Measurements from ENCODE around the gene KDM4B. TPM values are rescaled to one million over a fixed set of nuclear protein-coding genes. Genes with fewer than 3 reads are reported as not detected.

The KDM4B gene
- total and polyA plus RNA-seq, 2 of the 8 experiments (the other 6 are each of a cell fraction or from before 2014, with no cell fraction given): 12.0 to 31.9 TPM

DNA sequence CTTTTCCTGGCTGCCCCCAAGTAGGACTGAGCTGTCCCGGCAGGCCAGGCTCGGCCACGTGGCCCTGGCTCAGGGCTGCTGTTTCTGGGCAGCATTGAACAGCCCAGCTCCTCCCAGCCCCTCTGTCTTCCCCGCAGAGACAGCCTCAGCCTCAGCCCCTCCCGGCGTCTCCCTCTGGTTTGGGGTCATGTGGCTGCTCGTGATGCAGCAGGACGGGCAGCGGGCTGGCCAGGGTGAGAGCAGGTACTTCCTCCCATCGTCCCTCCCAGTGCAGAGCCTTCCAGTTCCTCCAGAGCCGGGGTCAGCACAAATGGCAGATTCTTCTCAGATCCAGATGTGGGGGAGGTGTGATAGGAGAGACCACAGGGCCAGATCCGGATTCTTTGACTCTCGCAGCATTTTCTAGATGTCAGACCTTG is 114.6 kb downstream of the KDM4B start:
- no peak overlapping the region for H3K23ac ChIP-seq (ENCODE audit: insufficient read length)
- no peak overlapping the region for H2BK15ac ChIP-seq (ENCODE audit: low read length)
- no peak overlapping the region for H3K4me3 ChIP-seq (ENCODE audit: extremely low read depth in 1 of 4, insufficient read depth in 2 of 4, low read depth in 3 of 4, low read length in 4 of 4)
- no peak overlapping the region for H4K8ac ChIP-seq (ENCODE audit: extremely low read depth, insufficient read depth, low read length)
- no peak overlapping the region for H4K91ac ChIP-seq (replicated peaks; ENCODE audit: insufficient read length, low read length)
- no peaks in the 10 kb centered on the region for H3K27me3 ChIP-seq (replicated peaks in 1 of 4; ENCODE audit: control insufficient read depth in 3 of 4, extremely low read depth in 1 of 4, insufficient read depth in 3 of 4, low read length in 3 of 4)
- FAIRE-seq (no peak), DNase-seq (ENCODE audit: low read depth in 1 of 2, low spot score in 2 of 2) (no peak)
- 83% methylated on average over 12 of the region's 13 CpGs; no CpG with 5 or more reads in 1 of the 2 experiments for WGBS, 2 experiments (ENCODE audit: extremely low coverage in 1 of 2, insufficient coverage in 1 of 2, insufficient read length in 1 of 2, insufficient replicate concordance in 2 of 2, low coverage in 1 of 2, low lambda C conversion rate in 2 of 2, missing lambda C conversion rate in 1 of 2)
- POLR2A ChIA-PET (ENCODE audit: partially characterized antibody): interaction anchor here (1.0 kb wide), 1 partner anchor 20 kb away, joined by 3 read pairs; no protein-coding TSS in a partner anchor
- H3K36me3 ChIP-seq (ENCODE audit: control insufficient read depth in 2 of 4, insufficient read depth in 4 of 4, low read length in 3 of 4): peaks cover 2 to 9% (median 4%) of the 10 kb centered on the region in 4 experiments; a peak in 6 of 8 replicates
- no peak overlapping the region for H2BK5ac ChIP-seq (ENCODE audit: low read depth, low read length)
- H3K27ac ChIP-seq (ENCODE audit: low read depth, low read length): no peak overlapping the region
- no peaks in the 10 kb centered on the region for H3K79me2 ChIP-seq (ENCODE audit: control insufficient read depth in 1 of 2, insufficient read depth in 2 of 2, low read length in 2 of 2)
- H4K5ac ChIP-seq (ENCODE audit: insufficient read length, low read depth, low read length): no peak overlapping the region
- H3K9me3 ChIP-seq (ENCODE audit: insufficient read depth in 2 of 2, low read depth in 1 of 2, low read length in 1 of 2): no peaks in the 10 kb centered on the region
- H2BK20ac ChIP-seq (ENCODE audit: low read length): no peak overlapping the region
- H3K4me1 ChIP-seq (replicated peaks in 1 of 4; ENCODE audit: control insufficient read depth in 3 of 4, insufficient read depth in 4 of 4, low read length in 3 of 4): peaks cover 0 to 5% (median 3%) of the 10 kb centered on the region in 4 experiments; a peak in 4 of 7 replicates
- H3K4ac ChIP-seq (replicated peaks; ENCODE audit: insufficient read length, low read depth, low read length): no peak overlapping the region
- H3K4me2 ChIP-seq (ENCODE audit: insufficient read depth in 1 of 2, low read depth in 2 of 2, low read length in 2 of 2): no peak overlapping the region
- H3K18ac ChIP-seq (ENCODE audit: extremely low read depth, low read length): no peak overlapping the region
- CTCF ChIA-PET (ENCODE audit: partially characterized antibody): interaction anchor here (0.9 to 7.9 kb wide), 5 partner anchors 11 to 71 kb away, joined by 3 to 62 read pairs (median 5); no protein-coding TSS in a partner anchor
- H3K23me2 ChIP-seq (ENCODE audit: low read depth, low read length): no peaks in the 10 kb centered on the region
- H2AFZ ChIP-seq (ENCODE audit: low read length): no peak overlapping the region
- H2BK120ac ChIP-seq (replicated peaks; ENCODE audit: low read depth, low read length): no peak overlapping the region
- no peak overlapping the region for H2AK5ac ChIP-seq (ENCODE audit: low read depth, low read length)
- H2BK12ac ChIP-seq (ENCODE audit: low read depth, low read length): no peak overlapping the region
- no peak overlapping the region for H3K56ac ChIP-seq (replicated peaks; ENCODE audit: insufficient read length, low read depth, low read length)
- no peaks in the 10 kb centered on the region; the same call in 1 of the 2 replicates for H3K79me1 ChIP-seq (ENCODE audit: low read depth, low read length)
- H3K14ac ChIP-seq (ENCODE audit: insufficient read length): no peak overlapping the region
- H4K20me1 ChIP-seq (replicated peaks in 1 of 2; ENCODE audit: control insufficient read depth in 1 of 2, insufficient read depth in 2 of 2, low read length in 2 of 2): peaks cover 3 to 7% of the 10 kb centered on the region in 2 experiments
- H3K9ac ChIP-seq (replicated peaks in 1 of 4; ENCODE audit: extremely low read depth in 1 of 4, low read depth in 3 of 4, low read length in 3 of 4): no peak overlapping the region
- TF ChIP-seq MAFK (IDR thresholded peaks at IDR 0.05; ENCODE audit: low read depth, low read length): no peak
- TF ChIP-seq BACH1 (IDR thresholded peaks at IDR 0.05; ENCODE audit: low read length): no peak
- TF ChIP-seq TEAD4 (IDR thresholded peaks at IDR 0.05; ENCODE audit: low read depth, low read length): no peak
- no peak for TF ChIP-seq NRF1 (IDR thresholded peaks at IDR 0.05; ENCODE audit: low read depth, low read length)
- TF ChIP-seq TCF12 (IDR thresholded peaks at IDR 0.05; ENCODE audit: low read depth, low read length): no peak
- no peak for TF ChIP-seq POU5F1 (IDR thresholded peaks at IDR 0.05; ENCODE audit: low read depth, low read length)
- TF ChIP-seq POLR2A (IDR thresholded peaks at IDR 0.05; ENCODE audit: control extremely low read depth in 1 of 2, low read depth in 2 of 2, low read length in 2 of 2): no peak
- no peak for TF ChIP-seq YY1 (IDR thresholded peaks at IDR 0.05; ENCODE audit: low read depth, low read length)
- TF ChIP-seq SIN3A (conservative IDR thresholded peaks at IDR 0.05 in 1 of 2, IDR thresholded peaks at IDR 0.05 in 1 of 2; ENCODE audit: low read depth in 1 of 2, low read length in 2 of 2): no peak
- no peak for TF ChIP-seq HDAC6 (IDR thresholded peaks at IDR 0.05; ENCODE audit: low read depth, low read length)
- no peak for TF ChIP-seq NANOG (IDR thresholded peaks at IDR 0.05; ENCODE audit: insufficient read depth, low read depth, low read length, poor library complexity, severe bottlenecking)
- TF ChIP-seq BRCA1 (IDR thresholded peaks at IDR 0.05; ENCODE audit: low read depth, low read length): no peak
